Endometrial microvascular endothelial cells (primary cell): ENCODE results near the gene IL17RE. TPM values are rescaled to one million over a fixed set of nuclear protein-coding genes. Genes with fewer than 3 reads are reported as not detected.

Source experiments
- in situ Hi-C: cut with HindIII; loops from 2 replicates; pipeline ENCODE4 v1.10.0; 2017; ENCODE audit warnings: low sequenced_read_pairs, low pct_unique_long_range_greater_than_20kb; ENCODE audit errors: inconsistent ontology term
- total RNA-seq: library from RNA; depleted of rRNA; stranded (reverse); fragments of >200 nt; gene quantifications from one replicate; pipeline ENCODE4 v1.2.3, GENCODE V29; 2015; ENCODE audit errors: inconsistent ontology term

The IL17RE gene
- total RNA-seq, 1 donor from 2014 or later: 0.28 TPM

DNA sequence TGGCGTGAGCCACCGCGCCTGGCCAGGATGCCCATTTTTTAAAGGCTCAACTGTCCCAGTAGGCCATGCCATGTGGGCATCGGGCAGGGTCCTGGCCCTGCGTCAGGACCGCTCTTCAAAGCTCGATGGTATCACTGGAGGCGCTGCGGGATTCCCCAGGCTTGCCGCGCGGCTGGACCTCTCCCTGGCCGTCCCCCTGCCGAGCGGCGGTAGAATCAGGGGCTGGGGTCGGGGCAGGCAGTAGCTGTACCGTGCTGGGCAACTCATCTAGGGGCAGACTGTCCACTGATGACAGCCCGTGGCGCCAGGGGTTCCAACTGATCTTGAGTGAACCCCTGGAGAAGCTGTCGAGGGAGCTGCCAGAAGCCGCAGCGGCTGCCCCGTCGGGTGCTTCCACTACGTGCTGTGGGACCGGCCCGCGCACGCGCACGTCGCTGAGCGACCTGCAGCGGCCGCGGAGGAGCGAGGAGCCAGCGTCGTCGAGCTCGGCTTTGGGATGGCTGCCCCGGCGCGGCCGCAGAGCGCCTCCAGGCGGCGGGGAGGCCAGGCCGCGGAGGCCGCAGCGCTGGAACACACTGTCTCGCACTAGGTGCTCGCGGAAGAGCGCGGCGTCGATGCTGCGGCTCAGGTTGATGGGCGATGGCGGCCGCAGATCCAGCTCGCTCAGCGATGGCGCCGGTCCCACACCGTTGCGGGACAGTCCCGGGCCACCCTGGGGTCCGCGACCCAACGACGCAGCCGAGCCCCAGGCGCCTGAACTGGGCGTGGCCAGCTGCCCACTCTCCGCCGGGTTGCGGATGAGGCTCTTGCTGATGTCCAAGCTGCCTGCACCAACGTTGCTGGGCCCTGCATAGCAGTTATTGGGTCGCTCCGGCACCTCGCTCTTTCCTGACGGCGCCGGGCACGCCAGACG, 43.7 kb downstream of the IL17RE start:
- in situ Hi-C loops: no loop called here

DNA sequence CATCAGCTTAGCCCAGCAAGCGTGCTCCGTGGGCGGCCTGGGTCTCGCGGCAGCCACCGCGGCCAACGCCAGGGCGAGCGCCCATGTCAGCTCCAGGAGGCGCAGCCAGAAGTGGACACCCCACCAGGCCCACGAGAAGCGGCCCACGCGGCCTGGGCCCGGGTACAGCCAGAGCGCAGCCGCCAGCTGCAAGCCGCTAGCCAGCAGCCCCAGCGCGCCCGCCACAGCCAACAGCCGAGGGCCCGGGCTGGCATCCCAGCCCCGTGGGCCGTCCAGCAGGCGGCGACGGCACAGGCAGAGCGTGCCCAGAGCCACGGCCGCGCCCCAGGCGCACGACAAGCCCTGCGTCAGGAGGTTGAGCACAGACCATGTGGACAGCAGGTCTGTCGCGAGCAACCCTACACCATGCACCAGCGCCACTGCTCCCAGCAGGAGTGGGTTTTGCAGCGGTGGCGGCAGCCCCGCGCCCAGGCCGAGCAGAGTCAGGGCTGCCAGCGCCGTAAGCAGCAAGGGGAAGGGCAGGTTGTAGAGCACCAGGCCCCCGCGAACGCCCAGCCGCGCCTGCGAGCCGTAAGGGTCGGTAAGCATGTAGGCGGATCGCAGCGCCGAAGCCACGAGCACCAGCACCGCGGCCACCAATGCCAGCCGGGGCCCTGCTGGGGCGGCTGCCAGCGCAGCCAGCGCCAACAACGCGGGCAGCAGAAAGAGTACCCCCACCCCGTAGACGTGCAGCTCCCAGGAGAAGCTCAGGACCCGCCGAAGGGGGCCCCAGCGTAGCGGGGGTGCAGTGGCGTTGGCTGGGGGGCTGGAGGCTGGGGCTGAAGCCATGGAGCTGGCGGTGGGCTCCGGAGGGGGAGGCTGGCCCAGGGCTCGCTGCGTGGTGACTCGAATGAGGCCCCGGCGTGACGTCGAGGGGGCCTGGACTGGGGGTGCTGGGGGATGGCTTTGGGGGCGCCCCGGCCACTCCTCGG, 44.7 kb downstream of the IL17RE start:
- in situ Hi-C loops: no loop called here

DNA sequence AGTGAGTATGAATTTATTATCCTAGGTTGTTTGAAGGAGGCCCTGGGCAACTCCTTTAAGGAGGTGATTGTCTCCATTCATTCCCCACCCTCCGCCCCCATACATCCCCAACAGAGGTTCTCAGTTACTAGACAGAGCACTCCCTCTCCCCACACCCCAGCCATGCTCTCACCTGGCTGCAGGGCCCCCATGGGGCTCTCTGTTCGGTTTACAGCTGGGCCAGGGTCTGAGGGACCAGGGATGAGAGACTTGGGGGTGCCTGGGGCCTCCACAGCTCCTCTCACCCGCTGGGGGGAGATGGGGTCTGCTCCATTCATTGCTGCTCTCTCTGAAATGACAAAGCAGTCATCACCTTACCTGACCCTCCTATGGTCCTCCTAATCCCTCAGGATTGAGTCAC, 45.9 kb downstream of the IL17RE start:
- in situ Hi-C loops: no loop called here

DNA sequence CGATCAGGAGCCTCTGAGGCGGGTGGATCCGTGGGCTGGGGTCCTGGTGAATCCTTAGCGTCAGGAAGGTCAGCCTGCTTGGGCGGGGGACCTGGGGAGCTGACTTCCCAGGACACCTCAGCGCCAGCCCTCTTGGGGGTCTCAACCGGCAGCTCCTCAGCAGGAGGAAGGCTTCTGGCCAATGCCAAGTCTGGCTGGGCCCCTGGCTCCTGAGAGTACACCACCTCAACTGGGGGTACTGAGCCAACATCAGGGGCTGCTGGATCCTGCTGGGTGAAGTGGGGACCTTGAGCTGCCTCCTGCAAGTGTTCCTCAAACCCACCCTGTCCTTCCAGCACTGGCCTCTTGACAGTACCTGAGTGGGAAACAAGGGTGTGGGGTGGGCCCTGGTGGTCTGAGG, 46.5 kb downstream of the IL17RE start:
- in situ Hi-C loops: no loop called here

DNA sequence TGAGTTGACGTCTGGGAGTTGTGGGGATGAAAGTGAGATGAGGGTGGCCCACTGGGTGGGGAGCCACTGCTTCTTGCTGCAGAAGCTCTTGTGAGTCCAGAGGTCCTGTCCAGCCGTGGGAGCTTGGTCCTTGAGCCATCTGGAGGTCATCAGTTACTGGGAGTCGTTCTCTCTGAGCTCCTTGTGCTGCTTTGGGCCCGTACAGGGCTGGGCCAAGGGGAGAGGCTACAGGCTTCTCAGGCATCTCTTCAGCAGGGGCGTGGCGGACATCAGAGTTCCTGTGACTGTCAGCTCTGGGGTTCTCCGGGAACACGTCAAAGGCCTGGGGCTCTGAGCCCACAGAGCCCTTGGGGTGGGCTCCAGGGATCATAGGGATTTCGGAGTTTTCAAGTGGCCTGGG, 47.0 kb downstream of the IL17RE start:
- in situ Hi-C loops: no loop called here

DNA sequence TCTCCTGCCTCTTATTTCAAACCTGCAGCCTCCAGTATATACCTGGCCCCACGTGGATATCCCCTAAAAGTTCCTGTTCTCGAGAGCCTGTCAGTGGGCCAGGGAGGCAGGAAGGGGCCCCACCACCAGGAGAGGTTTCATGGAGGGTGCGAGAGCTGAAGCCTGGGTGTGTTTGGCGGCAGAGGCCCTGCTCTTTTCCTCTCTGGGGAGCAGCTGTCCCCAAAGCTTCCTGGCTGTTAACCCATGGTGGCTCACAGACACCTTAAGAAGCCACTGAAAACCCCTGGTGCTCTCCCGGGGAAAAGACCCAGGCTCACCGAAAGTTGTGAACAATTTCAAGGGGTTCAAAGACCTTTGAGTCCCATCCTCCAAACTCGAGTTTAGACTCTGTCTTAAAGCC, 48.5 kb downstream of the IL17RE start:
- in situ Hi-C loops: no loop called here

DNA sequence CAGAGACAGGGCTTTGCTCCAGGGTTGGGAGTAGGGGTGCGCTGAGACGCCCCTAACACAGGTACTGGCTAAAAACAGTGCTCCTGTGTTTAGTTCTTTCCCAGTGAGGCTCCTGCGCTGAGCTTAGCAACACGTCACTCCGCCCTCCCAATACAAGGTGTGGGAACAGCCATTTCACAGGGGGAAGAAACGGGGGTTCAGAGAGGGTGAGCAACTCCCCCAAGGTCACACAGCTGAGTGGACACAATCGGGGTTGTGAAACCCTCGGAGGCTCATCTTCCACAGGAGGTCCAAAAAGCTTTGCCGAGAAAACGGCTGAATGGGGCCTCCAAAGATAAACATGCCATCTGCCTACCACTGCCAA, 48.9 kb downstream of the IL17RE start:
- in situ Hi-C loops: no loop called here

DNA sequence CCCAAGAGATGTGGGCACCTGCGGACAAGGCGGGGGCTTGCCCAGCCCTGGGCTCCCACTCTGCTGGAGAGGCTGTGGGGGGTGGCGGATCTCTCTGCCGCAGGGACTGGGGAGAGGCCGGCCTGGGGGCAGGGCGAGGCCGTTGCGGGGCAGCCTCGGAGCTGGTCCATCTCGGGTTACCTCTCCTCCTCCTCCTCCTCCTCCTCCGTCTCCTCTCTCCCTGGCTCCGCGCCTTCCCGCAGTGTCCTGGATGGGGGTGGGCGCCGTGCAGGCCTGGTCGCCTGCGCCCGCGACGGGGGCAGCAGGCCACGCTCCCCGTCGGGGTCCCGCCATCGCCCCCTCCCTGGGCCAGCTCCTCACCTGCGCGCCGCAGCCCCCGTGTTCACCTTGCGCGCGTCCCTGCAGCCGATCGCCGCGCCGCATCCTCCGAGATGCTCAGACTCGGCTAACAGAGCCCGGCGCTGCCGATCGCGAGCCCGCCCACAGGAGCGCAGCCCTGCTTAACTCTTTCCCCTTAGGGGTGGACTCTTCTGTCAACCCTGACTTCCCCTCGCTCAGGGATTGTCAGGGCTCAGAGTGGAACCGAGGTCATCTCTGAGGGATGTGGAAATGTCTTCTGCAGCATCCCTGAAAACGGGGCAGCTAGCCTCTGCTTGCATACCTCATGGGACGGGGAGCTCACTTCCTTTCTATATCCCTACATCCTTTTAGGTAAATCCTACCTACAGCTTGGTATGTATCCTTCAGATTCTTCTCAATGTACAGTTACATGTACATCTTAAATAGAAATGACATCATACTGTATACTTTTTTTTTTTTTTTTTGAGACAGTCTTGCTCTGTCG, 49.5 kb downstream of the IL17RE start, which contains the start of gene PRRT3:
Gene PRRT3, minus strand, starts transcription at position 447 of the 844 bp plus-strand sequence. CDS start 2,293 bp downstream, outside the sequence.
- in situ Hi-C loops: no loop called here

DNA sequence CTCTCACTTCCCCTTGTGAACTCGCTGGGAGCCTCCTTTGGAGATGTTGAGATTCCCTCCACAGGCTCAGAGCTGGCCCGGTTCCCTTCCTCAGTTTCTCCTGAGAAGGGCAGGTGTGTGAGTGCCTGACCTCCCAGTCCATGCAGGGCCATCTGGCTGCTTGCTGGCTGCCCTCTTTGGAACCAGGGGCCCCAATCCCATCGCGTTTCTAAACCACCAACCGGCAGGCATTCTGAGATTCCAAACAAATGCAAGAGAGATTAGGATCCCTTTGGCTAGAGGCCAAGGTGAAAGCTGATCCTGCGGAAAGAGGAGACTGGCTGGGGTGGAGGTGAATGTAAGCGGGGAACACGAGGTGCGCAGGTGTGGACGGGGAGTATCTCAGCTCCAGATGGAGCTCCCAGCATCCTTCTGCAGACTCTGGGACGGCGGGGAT, 52.4 kb downstream of the IL17RE start:
- in situ Hi-C loops: no loop called here

DNA sequence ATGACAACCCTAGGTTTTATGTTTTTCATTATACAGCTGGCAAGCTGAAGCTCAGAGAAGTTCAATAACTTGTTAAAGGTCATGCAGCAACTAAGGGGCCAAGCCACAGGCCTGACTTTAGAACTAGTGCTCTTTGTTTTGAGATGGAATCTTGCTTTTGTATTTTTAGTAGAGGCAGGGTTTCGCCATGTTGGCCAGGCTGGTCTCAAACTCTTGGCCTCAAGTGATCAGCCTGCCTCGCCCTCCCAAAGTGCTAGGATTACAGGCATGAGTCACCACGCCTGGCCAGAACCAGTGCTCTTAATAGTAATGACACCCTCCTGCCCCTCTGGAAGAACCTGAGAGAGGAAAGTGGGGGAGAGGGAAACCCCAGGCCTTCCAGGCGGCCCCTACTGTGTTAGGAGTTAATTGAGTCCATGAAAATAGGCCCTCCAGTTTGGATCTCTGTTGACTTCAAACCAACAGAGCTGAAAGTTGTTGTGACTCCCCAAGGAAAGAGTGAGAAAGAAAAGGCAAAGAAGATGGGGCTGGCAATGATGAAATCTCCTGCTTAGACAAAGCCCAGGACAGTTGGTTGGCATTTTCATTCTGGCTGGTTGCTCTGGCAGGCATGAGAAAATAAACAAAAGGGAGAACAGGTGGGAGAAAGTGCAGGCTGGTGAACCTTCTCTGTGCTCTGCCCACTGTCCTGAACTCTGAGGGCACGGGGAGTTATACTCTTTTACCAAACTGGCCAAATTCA, 53.1 kb downstream of the IL17RE start:
- in situ Hi-C loops: no loop called here

DNA sequence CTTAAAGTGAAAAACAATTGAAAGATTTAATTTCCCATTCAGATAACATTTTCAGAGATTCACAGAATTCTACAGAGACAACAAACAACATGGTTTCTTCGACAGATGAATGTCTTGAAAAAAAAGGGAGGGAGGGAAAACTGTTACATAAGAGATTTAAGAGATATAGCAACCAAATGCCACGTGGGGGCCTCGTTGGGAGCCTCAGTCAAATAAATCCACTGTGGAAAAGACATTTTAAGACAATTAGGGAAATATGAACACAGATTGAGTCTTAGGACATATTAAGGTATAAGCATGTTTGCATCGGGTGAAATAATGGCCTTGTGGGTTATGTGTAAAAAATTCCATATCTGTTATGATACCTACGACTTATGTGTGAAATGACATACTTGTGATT, 54.6 kb downstream of the IL17RE start:
- in situ Hi-C loops: no loop called here

DNA sequence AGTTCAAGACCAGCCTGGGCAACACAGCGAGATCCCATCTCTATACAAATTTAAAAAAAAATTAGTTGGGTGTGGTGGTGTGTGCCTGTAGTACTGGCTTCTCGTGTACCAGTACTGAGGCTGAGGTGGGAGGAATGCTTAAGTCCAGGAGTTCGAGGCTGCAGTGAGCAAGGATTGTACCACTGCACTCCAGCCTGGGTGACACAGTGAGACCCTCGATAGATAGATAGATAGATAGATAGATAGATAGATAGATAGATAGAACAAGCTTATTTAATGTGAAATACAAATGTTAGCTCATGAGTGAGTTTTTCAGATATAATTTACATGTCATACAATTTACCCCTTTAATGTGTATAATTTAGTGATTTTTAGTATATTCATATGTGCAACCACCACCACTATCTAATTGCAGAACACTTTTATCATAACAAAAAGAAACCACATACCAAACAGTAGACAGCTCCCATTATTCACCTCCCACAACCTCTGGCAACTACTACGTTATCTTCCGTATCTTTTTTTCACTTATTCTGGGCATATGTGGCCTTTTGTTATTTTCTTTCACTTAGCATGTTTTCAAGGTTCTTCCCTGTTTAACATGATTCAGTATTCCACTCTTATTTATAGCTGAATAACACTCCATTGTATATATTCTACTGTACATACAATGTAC, 62.7 kb downstream of the IL17RE start:
- in situ Hi-C loops: no loop called here

Other genes with a start within 250 kb of the IL17RE start
- not detected for gene CPNE9, start 199.0 kb upstream of the IL17RE start, total RNA-seq
- 16.2 TPM for gene BRPF1, start 171.1 kb upstream of the IL17RE start, total RNA-seq
- 18.7 TPM for gene OGG1, start 152.9 kb upstream of the IL17RE start, total RNA-seq
- gene CAMK1, start 132.9 kb upstream of the IL17RE start, total RNA-seq: 38.9 TPM
- gene TADA3, start 110.4 kb upstream of the IL17RE start, total RNA-seq: 83.3 TPM
- gene ARPC4, start 109.8 kb upstream of the IL17RE start, total RNA-seq: 375 TPM
- 10.9 TPM for gene TTLL3, start 92.6 kb upstream of the IL17RE start, total RNA-seq
- 53.1 TPM for gene RPUSD3, start 58.8 kb upstream of the IL17RE start, total RNA-seq
- not detected for gene CIDEC, start 22.6 kb upstream of the IL17RE start, total RNA-seq
- gene JAGN1, start 12.2 kb upstream of the IL17RE start, total RNA-seq: 51.5 TPM
- 20.3 TPM for gene IL17RC, start 14.2 kb downstream of the IL17RE start, total RNA-seq
- 28.0 TPM for gene CRELD1, start 31.0 kb downstream of the IL17RE start, total RNA-seq
- 0.93 TPM for gene PRRT3, start 49.6 kb downstream of the IL17RE start, total RNA-seq
- gene EMC3, start 84.0 kb downstream of the IL17RE start, total RNA-seq: 78.1 TPM
- 71.3 TPM for gene FANCD2, start 123.6 kb downstream of the IL17RE start, total RNA-seq
- gene FANCD2OS, start 205.4 kb downstream of the IL17RE start, total RNA-seq: not detected
- 140 TPM for gene BRK1, start 212.8 kb downstream of the IL17RE start, total RNA-seq
- gene VHL, start 238.9 kb downstream of the IL17RE start, total RNA-seq: 34.2 TPM